Adipose tissue (tissue), 3 donors: ENCODE results near the gene TPRA1. TPM values are rescaled to one million over a fixed set of nuclear protein-coding genes. Genes with fewer than 3 reads are reported as not detected.

Experiments used
- H3K27ac ChIP-seq: one replicate; pipeline ENCODE4 v1.5.1; 2013; ENCODE audit warnings: low read depth, low read length
- WGBS, 3 donors: extraction: QIAGEN DNeasy Blood & Tissue Kit; methylation state at CpG; one replicate each; pipeline ENCODE4 v1.1.7; 2013; 5-methylcytosine and 5-hydroxymethylcytosine counted together
- polyA plus RNA-seq, 3 donors: library from polyadenylated mRNA; stranded (reverse); fragments of 200-250 nt; gene quantifications; one replicate each; pipeline ENCODE4 v1.2.3, GENCODE V29; 2013
- donor health status: healthy with polysubstance abuse.
- donor health status: Bipolar disorder and iron deficiency.
- donor health status: healthy.

TPRA1 gene
- polyA plus RNA-seq, result 10 to 100 TPM; 24.7 to 27.0 (median 26.9) TPM

DNA sequence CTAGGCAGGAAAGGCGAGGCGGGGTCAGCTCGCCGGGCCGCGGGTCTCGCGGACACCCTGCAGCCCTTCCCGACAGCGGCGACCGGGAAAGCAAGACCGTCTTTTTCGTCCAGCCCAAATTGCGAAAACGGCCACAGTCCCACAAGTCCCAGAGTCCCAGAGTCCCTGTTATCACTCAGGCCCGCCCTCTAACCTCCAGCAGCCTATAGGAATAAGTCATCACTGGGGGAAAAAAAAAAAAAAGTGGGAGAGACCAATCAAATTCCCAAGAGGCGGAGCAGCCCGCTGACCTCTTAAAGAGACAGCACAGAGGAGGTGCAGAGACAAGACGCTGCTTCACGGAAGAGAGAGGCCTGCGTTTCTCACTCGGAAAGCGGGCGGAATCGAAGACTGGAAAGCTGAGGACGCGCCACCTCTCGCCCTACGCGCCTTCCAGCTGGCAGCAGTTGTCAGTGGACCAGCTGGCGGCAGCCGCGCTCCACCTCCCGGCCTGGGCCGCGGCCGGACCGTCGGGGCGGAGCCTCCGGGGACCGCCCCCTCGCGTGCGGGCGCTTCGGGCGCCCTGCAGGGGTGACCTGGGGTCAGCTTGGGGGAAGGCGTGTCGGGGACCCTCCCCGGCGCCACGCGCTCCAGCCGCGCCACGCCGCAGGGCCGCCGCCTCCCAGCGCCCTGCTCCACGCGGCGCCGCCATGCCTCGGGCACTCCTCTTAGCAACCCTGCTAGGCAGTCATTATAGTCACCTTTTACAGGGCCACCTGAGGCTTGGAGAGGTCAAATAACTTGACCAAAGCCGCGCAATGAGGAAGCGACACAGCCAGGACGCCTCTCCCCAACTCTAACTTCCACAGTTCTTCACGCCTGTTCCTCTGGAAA is at the start of gene TPRA1:
Gene TPRA1, minus strand, starts transcription at position 141 of the 873 bp plus-strand sequence. CDS start 10,587 bp downstream, outside the sequence.
- 1% methylated on average over 59 to 72 of the region's 72 CpGs for WGBS, 3 donors
- H3K27ac ChIP-seq, result peak within 1 kb of the TSS; percentile 51

DNA sequence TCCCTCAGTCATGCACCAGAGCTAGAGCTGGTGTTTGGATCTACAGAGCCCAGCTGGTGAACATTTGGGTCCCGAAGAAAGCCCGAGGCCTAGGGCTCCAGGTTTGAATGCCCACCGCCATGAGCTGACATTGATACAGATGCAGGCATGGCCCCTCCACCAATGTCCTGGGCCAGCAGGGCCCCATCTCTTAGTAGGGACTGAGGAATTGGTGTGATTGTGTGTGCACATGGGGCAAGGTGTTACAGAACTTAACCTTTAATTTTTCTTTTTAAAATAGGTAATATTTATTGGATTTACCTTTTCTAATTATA is 49.5 kb upstream of the TPRA1 start:
- no peak overlapping the region for H3K27ac ChIP-seq
- 94 to 100% (median 99%) methylated on average over 3 of the region's 3 CpGs for WGBS, 3 donors

DNA sequence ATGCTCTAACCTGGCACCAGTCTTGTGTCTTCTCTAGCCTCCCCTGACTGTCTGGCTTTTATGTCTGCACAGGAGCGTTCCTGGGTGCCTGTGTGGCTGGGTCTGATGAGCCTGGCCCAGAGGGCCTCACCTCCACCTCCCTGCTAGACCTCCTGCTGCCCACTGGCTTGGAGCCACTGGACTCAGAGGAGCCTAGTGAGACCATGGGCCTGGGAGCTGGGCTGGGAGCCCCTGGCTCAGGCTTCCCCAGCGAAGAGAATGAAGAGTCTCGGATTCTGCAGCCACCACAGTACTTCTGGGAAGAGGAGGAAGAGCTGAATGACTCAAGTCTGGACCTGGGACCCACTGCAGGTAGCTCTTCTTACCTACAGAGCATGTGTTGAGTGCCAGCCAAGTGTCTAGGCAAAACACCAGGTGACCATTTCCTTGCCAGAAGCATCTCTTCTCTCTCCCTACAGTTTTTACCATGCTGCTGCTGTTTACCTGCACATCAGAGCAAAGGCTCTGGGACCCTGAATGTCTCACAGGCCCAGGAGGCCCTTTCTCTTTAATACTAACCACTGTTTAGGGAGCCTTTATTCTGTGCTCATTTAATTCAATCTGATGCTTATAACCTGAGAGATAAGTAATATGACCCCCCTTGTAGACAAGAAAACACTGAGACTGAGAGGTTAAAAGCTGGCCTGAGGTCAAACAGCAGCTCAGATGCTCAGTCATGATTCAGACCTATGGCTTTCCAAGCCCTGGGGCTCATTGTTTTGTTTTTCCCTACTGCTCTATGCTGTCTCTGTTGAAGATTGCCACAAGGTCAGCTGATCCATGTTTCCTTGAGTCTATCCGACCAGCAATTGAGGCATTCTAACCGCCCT is 48.9 kb upstream of the TPRA1 start:
- no peak overlapping the region for H3K27ac ChIP-seq
- WGBS, 3 donors, result 86 to 91% (median 90%) methylated on average over 5 of the region's 5 CpGs

DNA sequence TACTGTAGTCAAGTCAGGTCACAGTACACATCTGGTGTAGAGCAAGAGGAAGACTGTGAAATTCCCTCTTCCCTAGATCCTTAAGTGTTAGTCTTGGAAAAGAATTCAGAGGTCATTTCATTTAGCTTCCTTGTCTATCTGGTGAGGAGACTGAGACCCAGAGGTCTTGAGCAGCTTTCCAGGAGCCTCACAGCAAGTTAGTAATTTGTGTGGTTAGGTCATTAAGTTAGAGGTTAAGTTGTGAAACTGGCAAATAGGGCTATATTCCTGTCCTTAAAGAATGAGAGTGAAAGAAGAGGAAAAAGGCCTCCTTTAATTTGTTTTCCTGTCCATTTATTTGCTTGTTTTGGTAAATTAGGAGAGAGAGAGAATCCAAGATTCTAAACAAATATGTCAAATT is 47.4 kb upstream of the TPRA1 start:
- H3K27ac ChIP-seq, result no peak overlapping the region

DNA sequence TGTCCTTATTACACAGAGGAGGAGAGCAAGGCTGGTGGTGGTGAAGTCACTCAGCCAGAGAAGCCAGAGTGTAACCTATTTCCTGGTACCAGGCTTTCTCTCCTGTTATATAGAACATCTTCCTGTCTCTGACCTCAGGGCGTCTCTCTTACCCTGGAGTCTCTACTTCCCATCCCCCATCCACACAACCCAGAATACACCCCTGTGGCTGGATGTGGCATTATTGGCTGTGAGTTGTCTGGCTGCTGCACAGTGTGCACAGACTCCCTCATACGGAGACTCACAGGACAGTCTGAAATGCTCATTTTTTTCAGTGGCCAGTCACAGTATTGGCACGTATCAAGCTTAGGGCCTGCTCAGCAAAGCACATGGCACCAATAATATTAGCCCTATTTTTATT is 47.0 kb upstream of the TPRA1 start:
- H3K27ac ChIP-seq, result no peak overlapping the region
- WGBS, 3 donors, result 68 to 73% (median 70%) methylated on average over 3 of the region's 3 CpGs

DNA sequence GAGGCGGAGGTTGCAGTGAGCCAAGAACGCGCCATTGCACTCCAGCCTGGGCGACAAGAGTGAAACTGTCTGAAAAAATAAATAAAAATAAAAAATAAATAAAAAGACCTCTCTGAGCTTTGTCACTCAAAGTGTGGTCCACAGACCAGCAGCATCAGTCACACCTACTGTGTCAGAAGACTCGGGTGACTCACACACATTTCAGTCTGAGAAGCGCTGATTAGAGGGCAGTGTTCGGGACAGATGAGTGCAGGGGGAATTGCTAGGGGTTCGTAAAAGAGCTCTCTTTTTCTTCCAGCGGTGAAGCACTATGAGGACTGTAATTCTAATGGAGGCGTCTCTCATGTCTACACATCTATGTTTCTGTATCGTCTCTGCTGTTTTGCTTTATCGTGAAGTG is 44.1 kb upstream of the TPRA1 start:
- no peak overlapping the region for H3K27ac ChIP-seq
- 95 to 96% (median 96%) methylated on average over 12 of the region's 12 CpGs for WGBS, 3 donors

DNA sequence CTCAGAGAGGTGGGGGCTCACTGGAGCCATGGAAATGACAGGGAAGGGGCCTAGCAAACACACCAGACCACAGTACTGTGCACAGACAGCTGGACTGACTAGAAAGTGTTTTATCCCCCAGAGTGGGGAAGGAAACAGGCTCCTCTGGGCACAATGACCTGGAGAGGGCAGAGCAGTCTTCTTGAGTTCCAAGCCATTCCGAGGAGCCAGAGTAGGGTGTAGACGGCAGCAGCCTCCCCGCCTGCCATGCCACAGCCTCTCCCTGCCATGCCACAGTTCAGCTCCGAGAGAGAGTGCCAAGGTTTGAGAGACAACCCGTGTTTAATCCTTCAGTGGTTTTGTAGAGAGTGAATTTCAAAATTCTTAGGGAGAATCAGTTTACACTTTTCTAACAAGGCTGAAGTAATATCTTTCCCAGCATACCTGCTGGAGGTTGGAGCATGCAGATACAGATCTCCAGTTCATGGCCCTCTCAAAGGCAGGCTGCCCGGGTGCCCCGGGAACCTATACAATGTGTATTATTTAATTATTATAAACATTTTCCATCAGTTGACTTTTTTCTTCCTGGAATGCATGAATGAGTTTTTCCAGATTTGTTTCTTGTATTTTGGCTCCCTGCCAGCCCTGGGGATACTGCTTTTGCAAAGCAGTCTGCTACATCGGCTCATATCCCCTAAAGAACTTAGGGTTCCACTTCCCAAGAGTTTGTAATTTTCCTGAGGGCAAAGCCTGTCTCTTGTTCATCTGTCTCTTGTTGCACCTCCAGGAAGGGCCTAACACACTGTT is 41.7 kb upstream of the TPRA1 start:
- WGBS, 3 donors, result 66 to 77% (median 73%) methylated on average over 8 of the region's 8 CpGs
- no peak overlapping the region for H3K27ac ChIP-seq

DNA sequence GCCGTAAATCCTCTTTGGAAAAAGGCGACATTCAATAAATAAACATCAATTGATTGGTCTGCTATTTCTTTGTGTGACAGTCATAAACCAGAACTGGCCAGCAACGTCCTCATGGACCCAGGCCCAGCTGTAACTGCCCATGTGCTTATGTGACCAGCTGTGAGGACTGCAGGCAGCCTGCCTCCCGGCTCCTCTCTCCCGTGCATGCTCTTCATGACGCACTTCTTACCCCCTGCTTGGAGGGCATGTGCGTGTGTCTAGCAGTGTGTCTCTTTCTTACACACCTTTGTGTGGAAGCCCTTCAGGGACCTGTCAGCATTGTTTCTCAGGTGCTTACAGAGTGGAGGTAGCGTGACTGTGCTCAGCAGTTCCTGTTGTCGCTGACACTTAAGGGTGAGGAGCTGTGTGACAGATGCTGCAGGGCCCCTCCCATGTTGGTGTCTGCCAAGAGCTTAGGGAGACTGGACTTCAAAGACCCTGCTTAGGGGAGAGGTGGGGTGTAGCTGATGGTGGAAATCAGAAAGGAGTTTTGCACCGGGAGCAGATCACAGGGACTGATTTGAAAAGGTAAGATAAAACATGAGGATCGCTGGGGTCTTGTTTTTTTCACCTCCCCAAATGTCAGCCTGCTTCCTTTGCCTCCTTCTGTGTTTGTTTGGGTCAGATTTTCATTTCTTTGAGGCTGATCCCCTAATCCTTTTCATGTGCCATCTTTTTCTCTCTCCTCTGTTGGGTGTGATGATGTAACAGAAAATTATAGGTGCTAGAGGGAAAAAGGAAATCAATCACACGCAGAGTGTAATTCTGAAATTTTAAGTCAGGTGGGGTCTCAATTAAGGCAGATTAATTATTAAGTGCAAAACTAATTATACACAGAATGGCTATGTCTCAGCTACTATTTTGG is 40.5 kb upstream of the TPRA1 start:
- 81 to 92% (median 89%) methylated on average over 12 of the region's 12 CpGs for WGBS, 3 donors
- H3K27ac ChIP-seq, result no peak overlapping the region

DNA sequence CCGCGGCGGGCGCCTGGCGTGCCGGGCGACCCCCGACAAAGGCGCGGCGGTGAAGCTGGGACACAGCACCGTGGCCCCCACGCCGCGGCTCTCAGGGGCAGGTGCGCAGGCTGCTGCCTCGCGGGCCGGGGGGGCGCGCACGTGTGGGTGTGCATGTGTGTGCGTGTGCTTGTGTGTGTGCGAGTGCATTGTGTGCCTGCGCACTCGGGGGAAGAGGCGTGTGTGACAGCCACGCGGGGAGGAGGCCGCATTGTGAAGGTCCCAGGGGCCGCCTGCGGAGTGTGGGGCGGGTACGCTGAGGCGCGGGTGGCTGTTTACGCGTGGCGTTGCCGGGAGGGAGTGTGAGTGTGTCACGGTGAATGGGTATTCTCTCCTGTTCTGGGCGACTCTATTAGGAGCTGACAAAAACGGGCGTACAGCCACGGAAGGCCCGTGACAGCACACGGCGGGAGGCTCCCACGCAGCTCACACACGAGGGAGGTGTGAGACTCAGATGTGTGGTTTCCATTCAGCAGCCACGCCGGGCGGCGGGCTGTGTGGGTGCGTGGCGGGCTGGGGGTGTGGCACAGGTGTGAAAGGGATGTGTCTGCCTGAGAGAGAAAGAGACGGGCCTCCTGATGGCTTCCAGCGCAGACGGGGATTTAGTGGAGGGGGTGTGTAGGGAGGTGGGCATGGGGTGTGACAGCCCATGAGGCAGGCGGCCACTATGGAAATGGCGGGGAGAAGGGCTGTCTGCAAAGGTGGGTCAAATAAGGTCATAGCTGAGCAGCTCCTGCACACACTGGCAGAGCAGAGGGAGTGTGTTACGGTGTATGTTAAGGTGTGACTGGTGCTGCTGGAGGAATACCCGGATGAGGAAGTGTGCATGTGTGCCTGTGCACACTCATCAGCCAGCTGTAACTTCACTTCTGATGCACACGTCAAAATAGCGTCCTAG is 39.2 kb upstream of the TPRA1 start:
- no peak overlapping the region for H3K27ac ChIP-seq
- WGBS, 3 donors, result 15 to 24% (median 17%) methylated on average over 45 to 65 of the region's 65 CpGs

DNA sequence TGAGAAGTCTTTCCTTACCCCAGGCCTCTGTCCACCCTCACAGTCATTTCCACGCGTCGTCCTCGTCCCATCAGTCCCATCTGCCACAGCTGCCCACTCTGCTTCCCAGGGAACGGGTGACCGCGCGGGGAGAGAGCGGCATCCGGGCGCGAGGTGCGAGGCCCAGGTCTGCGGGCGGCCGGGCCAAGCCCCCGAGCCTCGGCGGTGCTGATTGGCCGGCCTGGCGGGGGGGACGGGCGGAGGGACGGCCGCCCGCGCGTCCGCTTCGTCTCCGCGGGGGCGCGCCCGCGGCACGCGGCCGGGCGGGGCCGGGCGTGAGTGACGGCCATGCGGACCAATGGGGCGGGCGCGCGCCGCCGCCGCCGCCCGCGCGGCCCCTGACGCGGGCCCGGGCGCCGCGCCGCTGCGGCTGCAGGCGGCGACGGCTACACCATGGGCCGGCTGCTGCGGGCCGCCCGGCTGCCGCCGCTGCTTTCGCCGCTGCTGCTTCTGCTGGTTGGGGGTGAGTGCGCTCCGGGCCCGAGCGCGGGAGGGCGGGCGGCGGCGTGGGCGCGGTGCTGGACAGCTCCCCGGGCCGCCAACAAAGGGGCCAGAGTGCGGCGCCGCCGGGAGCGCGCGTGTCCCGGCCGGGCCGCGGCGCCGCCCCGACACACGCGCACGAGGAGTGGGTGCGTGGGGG is 38.4 kb upstream of the TPRA1 start, which contains the start of gene PODXL2:
Gene PODXL2, plus strand, starts transcription at position 398 of the 679 bp plus-strand sequence. Its CDS starts 35 bp downstream, at position 433.
- 4 to 8% (median 5%) methylated on average over 54 to 105 of the region's 105 CpGs for WGBS, 3 donors
- no peak within 1 kb of the TSS for H3K27ac ChIP-seq

DNA sequence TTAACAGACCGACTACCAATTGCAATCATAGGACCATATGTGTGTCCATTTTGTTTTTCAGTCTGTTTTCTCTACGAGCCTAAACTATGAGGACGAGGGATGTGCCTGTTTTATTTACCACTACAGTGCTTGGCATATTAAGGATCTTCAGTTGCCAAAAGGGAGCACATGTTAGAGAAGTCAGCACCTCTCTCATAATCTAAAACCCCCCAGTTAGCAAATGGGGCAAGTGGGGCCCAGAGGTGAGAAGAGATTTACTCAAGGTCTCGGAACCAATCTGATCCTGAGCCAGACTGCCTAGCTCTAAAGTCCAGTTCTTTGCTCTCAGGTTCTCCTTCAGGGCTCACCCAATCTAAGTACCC is 37.9 kb upstream of the TPRA1 start:
- no peak overlapping the region for H3K27ac ChIP-seq
- WGBS, 3 donors, result 77 to 83% (median 79%) methylated on average over 4 of the region's 4 CpGs

DNA sequence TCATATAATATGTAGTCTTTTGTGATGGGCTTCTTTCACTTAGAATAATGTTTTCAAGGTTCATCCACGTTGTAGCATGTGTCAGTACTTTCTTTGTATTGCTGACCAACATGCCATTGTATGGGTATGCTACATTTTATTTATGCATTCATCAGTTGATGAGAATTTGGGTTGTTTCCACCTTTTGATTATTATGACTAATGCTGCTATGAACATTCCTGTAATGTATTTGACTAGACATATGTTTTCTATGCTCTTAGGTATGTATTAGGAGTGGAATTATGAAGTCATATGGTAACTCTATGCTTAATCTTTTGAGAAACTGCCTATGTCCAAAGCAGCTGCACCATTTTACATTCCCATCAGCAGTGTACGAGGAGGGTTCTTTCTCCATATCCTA is 35.3 kb upstream of the TPRA1 start:
- 40 to 50% (median 44%) methylated on average over 2 of the region's 2 CpGs for WGBS, 3 donors
- H3K27ac ChIP-seq, result no peak overlapping the region

DNA sequence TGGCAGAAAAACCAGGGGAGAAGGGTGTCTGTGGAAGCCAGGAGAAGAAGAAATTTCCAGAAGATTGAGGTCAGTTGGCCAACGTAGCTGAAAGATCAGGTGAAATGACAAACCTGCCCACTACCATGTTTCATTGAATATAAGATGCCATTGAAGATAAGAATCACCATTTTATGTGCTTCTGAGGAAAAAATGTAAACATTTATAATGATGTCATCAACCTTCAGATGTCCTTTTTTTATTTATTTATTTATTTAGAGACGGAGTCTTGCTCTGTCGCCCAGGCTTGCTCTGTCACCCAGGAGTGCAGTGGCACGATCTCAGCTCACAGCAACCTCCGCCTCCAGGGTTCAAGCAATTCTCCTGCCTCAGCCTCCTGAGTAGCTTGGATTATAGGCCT is 33.5 kb upstream of the TPRA1 start:
- 88 to 94% (median 90%) methylated on average over 5 of the region's 5 CpGs for WGBS, 3 donors
- no peak overlapping the region for H3K27ac ChIP-seq

DNA sequence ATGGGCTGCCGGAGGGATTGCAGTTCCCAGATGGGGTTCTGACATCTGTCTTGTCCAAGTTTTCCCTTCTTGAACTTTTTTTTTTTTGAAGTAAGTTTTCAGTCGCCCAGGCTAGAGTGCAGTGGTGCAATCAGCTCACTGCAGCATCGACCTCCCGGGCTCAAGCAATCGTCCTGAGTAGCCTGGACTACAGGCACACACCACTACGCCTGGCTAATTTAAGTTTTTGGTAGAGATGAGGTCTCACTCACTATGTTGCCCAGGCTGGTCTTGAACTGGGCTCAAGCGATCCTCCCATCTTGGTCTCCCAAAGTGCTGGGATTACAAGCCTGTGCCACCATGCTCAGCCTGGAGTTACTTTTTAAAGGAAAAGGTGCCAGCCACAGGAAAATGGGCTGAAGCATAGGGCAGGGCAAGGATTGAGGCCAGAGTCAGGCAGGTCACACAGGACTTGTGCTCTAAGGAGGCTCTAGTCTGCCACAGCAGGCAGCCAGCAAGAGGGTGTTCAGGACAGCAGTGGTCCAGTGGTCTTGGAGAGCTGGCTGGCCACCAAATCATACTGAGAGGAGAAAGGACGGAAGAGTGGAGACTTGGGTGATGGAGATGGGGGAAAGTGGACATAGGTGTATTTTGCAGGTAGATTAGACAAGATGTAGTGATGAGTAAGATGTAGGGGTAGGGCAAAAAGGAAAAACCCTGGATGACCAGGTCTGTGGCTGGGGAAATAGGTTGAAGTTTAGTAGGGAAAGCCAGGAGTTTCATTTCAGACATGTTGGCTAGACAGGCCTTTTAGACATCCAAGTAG is 32.4 kb upstream of the TPRA1 start:
- WGBS, 3 donors, result 85 to 91% (median 89%) methylated on average over 8 of the region's 8 CpGs
- no peak overlapping the region for H3K27ac ChIP-seq

DNA sequence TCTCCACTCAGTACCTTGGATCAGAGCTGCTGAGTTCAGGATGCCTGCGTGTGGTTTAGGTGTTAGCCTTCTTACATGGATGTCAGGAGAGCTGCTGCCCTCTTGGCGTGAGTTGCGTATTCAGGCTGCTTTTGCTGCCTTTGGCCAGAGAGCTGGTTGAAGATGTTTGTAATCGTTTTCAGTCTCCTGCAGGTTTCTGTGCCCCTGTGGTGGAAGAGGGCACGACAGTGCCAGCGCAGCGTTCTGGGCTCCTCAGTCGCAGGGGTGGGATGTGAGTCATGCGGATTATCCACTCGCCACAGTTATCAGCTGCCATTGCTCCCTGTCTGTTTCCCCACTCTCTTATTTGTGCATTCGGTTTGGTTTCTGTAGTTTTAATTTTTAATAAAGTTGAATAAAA is 31.5 kb upstream of the TPRA1 start:
- 93 to 95% (median 94%) methylated on average over 11 of the region's 11 CpGs for WGBS, 3 donors
- H3K27ac ChIP-seq, result no peak overlapping the region
